ENCODE results near the gene AGMAT. TPM values are rescaled to one million over a fixed set of nuclear protein-coding genes. Genes with fewer than 3 reads are reported as not detected.

AGMAT gene
- total RNA-seq, 2 experiments from 2014 or later = 3.8 to 4.6 TPM

- no peak for ATAC-seq (ENCODE audit: poor library complexity)
- Mint-ChIP-seq H3K27me3 (no peaks in the 10 kb centered on the region), H3K4me1 (ENCODE audit: low read depth) (no peaks in the 10 kb centered on the region), H3K4me3 (no peak overlapping the region), H3K9me3 (no peaks in the 10 kb centered on the region), H3K36me3 (ENCODE audit: low read depth) (peaks cover 47% of the 10 kb centered on the region), H3K27ac (no peak overlapping the region)
- intact Hi-C loops (cut with DNase I, micrococcal nuclease) = no loop called here
- H3K9me3 ChIP-seq (ENCODE audit: control insufficient read depth in 1 of 2, insufficient read depth in 1 of 2, low read length in 2 of 2) = no peaks in the 10 kb centered on the region
- H3K4me3 ChIP-seq (ENCODE audit: low read length) = no peak overlapping the region
- peaks cover 41% of the 10 kb centered on the region for H3K36me3 ChIP-seq (ENCODE audit: insufficient read depth, low read length)
- H3K27me3 ChIP-seq (ENCODE audit: control insufficient read depth in 1 of 2, insufficient read depth in 2 of 2, low read length in 2 of 2) = no peaks in the 10 kb centered on the region
- no peak for TF ChIP-seq CTCF (IDR thresholded peaks at IDR 0.05)
- no peak overlapping the region for H3K27ac ChIP-seq (ENCODE audit: low read depth in 1 of 2, low read length in 2 of 2)
- CTCF ChIA-PET = no interaction called here
- H3K4me1 ChIP-seq (ENCODE audit: insufficient read depth, low read length) = no peaks in the 10 kb centered on the region
- POLR2A ChIA-PET = no interaction called here
- no peak for DNase-seq
Measured at GRCh38 chr1:15558516-15558915, 26.3 kb downstream of the AGMAT start.

GRCh38 chr1:15557594-15557993, 27.3 kb downstream of the AGMAT start:
- no peaks in the 10 kb centered on the region for H3K27me3 ChIP-seq (ENCODE audit: control insufficient read depth in 1 of 2, insufficient read depth in 2 of 2, low read length in 2 of 2)
- H3K27ac ChIP-seq (ENCODE audit: low read depth in 1 of 2, low read length in 2 of 2) = no peak overlapping the region
- H3K4me3 ChIP-seq (ENCODE audit: low read length) = no peak overlapping the region
- ChIA-PET POLR2A (interaction anchor here (1.6 kb wide), 1 partner anchor 46 kb away, joined by 4 read pairs; no protein-coding TSS in a partner anchor), CTCF (no interaction called here)
- Mint-ChIP-seq H3K27ac (no peak overlapping the region), H3K9me3 (no peaks in the 10 kb centered on the region), H3K4me3 (no peak overlapping the region), H3K4me1 (ENCODE audit: low read depth) (no peaks in the 10 kb centered on the region), H3K36me3 (ENCODE audit: low read depth) (peaks cover 42% of the 10 kb centered on the region), H3K27me3 (no peaks in the 10 kb centered on the region)
- peaks cover 35% of the 10 kb centered on the region for H3K36me3 ChIP-seq (ENCODE audit: insufficient read depth, low read length)
- no peaks in the 10 kb centered on the region for H3K4me1 ChIP-seq (ENCODE audit: insufficient read depth, low read length)
- intact Hi-C loops (cut with DNase I, micrococcal nuclease) = no loop called here
- no peak for DNase-seq
- ATAC-seq (ENCODE audit: poor library complexity) = no peak
- no peaks in the 10 kb centered on the region for H3K9me3 ChIP-seq (ENCODE audit: control insufficient read depth in 1 of 2, insufficient read depth in 1 of 2, low read length in 2 of 2)
- TF ChIP-seq CTCF (IDR thresholded peaks at IDR 0.05) = no peak

GRCh38 chr1:15557008-15557407, 27.8 kb downstream of the AGMAT start:
- H3K27ac Mint-ChIP-seq = no peak overlapping the region
- H3K36me3 ChIP-seq (ENCODE audit: insufficient read depth, low read length) = peaks cover 29% of the 10 kb centered on the region
- CTCF ChIA-PET = no interaction called here

More at GRCh38 chr1:15557008-15557407, 27.8 kb downstream of the AGMAT start:
- H3K9me3 ChIP-seq (ENCODE audit: control insufficient read depth in 1 of 2, insufficient read depth in 1 of 2, low read length in 2 of 2) = no peaks in the 10 kb centered on the region
- H3K27ac ChIP-seq (ENCODE audit: low read depth in 1 of 2, low read length in 2 of 2) = no peak overlapping the region
- H3K27me3 ChIP-seq (ENCODE audit: control insufficient read depth in 1 of 2, insufficient read depth in 2 of 2, low read length in 2 of 2) = no peaks in the 10 kb centered on the region
- Mint-ChIP-seq H3K27me3 (no peaks in the 10 kb centered on the region), H3K9me3 (no peaks in the 10 kb centered on the region), H3K4me3 (no peak overlapping the region), H3K4me1 (ENCODE audit: low read depth) (no peaks in the 10 kb centered on the region), H3K36me3 (ENCODE audit: low read depth) (peaks cover 36% of the 10 kb centered on the region)
- intact Hi-C loops (cut with DNase I, micrococcal nuclease) = no loop called here
- DNase-seq (no peak), ATAC-seq (ENCODE audit: poor library complexity) (no peak)
- no peak overlapping the region for H3K4me3 ChIP-seq (ENCODE audit: low read length)
- TF ChIP-seq CTCF (IDR thresholded peaks at IDR 0.05) = no peak
- POLR2A ChIA-PET = interaction anchor here (1.6 kb wide), 1 partner anchor 46 kb away, joined by 4 read pairs; no protein-coding TSS in a partner anchor
- H3K4me1 ChIP-seq (ENCODE audit: insufficient read depth, low read length) = no peaks in the 10 kb centered on the region
